Fibroblast of lung (primary cell): Measurements from ENCODE around the gene L3MBTL3.

Source experiments
- EZH2 ChIP-seq: IDR thresholded peaks from 2 replicates; pipeline ENCODE4 v1.5.1; 2012; ENCODE audit warnings: low read length, control low read depth, mild to moderate bottlenecking; ENCODE audit errors: missing control alignments
- TF ChIP-seq, protein P1 (sequence below), 2 donors: IDR thresholded peaks in 1 of 2; conservative IDR thresholded peaks in 1 of 2; 1 replicate in 1 of 2; 2 replicates in 1 of 2; pipeline ENCODE4 v1.5.1; 2011 to 2012; ENCODE audit warnings: low read length in 2 of 2, control low read depth in 1 of 2, inconsistent platforms in 1 of 2, low read depth in 1 of 2, mild to moderate bottlenecking in 1 of 2

GRCh38 chr6:130161683-130162404, 143.5 kb downstream of the L3MBTL3 start:
- TF ChIP-seq, protein P1, sequence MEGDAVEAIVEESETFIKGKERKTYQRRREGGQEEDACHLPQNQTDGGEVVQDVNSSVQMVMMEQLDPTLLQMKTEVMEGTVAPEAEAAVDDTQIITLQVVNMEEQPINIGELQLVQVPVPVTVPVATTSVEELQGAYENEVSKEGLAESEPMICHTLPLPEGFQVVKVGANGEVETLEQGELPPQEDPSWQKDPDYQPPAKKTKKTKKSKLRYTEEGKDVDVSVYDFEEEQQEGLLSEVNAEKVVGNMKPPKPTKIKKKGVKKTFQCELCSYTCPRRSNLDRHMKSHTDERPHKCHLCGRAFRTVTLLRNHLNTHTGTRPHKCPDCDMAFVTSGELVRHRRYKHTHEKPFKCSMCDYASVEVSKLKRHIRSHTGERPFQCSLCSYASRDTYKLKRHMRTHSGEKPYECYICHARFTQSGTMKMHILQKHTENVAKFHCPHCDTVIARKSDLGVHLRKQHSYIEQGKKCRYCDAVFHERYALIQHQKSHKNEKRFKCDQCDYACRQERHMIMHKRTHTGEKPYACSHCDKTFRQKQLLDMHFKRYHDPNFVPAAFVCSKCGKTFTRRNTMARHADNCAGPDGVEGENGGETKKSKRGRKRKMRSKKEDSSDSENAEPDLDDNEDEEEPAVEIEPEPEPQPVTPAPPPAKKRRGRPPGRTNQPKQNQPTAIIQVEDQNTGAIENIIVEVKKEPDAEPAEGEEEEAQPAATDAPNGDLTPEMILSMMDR (conservative IDR thresholded peaks at IDR 0.05 in 1 of 2, IDR thresholded peaks at IDR 0.05 in 1 of 2; ENCODE audit: low read depth in 1 of 2, low read length in 2 of 2): no peak
- no peak for TF ChIP-seq EZH2
